ENCODE results near the gene SENP2. TPM values are rescaled to one million over a fixed set of nuclear protein-coding genes. Genes with fewer than 3 reads are reported as not detected.
"Not testable (repeated sequence)": the region's sequence is repeated elsewhere in the genome, so short reads cannot be mapped to it uniquely, and the experiment has no call there.

SENP2 gene
- total RNA-seq, 2 donors from 2014 or later, result 30.6 to 38.6 TPM

DNA sequence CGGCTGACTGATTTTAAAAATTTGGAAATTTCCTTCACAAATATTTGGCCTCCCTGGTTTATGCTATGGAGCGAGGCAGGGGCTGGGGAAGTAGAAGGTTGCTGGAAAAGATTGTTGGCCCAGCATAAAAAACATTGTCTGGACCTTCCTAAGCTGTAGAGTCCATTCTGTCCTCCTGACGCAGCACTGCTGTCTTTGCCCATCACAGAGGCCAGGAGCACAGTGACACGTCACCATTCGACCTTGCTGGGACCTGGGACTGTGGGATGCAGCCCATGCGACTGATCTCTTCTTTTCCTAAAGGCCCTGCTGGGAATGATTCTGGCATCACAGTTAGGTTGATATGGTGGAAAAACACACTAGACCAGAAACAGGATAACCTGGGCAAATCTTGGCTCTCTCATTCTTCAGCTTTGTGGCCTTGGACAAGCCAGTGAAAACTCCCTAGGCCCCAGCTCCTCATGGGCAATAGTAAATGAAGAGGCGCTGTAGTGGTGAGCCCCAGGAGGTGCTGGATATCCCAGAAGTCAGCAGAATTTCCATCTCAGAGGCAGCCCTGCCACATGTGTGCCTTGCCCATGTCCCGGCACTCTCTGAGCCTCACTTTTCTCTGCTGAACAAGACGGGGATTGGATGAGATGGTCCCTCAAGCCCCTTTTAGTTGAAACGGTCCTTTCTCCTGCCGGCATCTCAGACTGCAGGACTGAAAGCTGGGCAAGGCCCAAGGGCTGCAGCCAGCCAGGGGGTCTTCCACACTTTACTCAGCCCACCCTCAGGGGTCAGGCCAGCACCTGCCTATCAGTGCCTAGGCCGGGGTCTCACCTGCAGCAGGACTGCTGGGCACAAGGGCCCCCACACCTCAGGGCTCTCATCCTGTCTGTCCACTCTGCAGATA is 69.6 kb downstream of the SENP2 start:
- Mint-ChIP-seq H3K9me3 (no peaks in the 10 kb centered on the region), H3K27ac (no peak overlapping the region), H3K36me3 (no peaks in the 10 kb centered on the region)
- no peak for ATAC-seq
- no peak for DNase-seq (ENCODE audit: low spot score in 2 of 2)

DNA sequence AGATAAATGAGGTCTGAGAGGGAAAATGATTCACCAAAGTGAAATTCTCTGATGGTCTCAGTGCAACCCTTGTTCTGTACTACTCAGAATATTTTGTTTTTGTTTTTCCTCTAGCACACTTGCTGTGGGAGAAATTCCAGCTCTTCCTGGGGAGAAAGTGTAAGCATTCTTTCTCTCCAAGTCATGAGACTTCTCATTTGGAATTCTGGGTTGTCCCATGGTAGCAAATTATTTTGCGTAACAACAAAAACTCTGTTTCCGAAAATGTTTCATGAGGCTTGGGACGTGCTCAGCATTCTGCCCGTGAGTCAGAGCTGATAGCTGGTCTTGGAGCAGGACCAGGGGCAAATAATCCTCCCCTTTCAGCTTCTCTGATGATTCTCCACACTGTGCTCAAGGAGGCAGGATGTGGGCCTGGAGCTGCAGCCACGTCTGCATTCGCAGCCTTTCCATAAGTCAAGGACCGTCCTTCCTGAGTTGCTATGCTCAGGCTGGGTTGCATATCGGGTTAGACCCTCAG is 70.3 kb downstream of the SENP2 start:
- no peak overlapping the region for H3K27ac Mint-ChIP-seq
- no peaks in the 10 kb centered on the region for H3K9me3 Mint-ChIP-seq
- no peak for ATAC-seq
- DNase-seq (ENCODE audit: low spot score in 2 of 2), result no peak
- H3K36me3 Mint-ChIP-seq, result no peaks in the 10 kb centered on the region

DNA sequence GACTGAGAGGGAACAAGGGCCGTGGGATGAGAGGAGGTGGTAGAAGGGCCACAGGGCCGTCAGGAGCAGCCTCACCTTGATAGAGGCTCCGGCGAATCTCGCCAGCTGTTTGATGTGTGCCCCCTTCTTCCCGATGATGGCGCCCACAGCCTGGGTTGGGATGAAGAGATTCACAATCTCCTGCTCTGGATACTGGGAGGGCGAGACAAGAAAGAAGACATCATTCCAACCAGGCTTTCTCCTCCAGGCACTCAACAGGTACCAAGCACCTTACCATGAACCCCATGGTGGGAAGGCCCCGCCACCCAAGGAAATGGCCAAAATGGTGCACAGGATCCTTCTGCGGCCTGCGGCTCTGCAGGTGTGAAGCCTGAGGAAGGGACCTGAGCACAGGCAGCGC is 71.1 kb downstream of the SENP2 start:
- H3K27ac Mint-ChIP-seq, result no peak overlapping the region
- no peaks in the 10 kb centered on the region for H3K36me3 Mint-ChIP-seq
- DNase-seq (ENCODE audit: low spot score in 2 of 2) (no peak), ATAC-seq (no peak)
- H3K9me3 Mint-ChIP-seq, result no peaks in the 10 kb centered on the region

DNA sequence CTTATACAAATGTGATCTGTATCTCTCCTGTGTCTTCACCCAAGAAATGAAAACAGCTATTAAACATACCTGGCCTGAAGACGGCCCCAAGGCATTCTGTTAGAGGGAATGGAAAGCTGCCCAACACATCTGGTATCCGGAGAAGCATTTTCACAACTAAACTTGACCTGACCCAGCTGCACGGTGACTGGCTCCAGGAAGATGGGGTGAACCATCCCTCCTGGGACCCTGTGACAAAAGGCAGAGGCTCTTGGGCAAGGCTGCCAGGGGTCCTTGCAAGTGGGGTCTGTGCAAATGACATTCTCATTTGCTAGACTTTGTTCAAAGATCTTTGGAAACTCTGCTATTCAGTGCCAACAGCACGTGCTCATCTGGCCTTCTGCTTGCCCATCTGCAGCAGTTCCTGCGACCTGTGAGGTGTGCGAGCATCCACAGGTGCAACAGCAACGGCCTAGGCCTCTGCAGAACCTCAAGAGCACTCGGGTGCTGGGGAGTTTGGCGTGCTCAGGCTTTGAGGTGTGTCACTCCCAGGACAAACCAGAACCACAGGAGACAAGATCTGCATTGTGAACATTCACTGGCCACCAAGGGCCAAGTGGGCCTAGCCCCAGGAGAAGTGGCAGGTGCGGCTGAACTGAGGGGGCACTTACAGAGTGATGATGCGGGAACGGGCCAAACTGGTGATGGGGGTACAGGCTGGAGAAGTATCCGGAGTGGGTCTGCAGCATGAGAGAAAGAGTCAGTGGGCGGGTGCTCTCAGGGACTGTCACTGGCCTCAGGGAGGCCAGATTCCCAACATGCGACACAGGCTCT is 71.8 kb downstream of the SENP2 start:
- H3K36me3 Mint-ChIP-seq, result no peaks in the 10 kb centered on the region

DNA sequence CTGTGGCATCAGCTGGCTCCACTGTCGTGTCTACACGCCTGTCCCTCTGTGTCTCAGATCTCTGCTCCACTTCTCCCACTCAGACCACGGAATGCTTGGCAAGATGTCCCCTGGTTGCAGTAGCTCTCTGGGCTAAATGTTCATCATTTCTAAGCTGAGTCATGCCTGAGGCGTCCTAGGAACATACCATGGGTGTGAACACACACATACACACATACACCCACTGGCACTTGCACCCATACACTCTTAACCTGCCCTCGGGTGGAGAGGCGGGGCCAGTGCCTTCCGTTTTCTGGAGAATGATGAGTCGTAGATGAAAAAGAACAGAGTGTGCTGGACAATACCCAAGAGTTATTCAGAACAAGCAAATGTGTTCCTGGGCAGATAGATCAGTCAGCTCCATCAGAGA is 72.4 kb downstream of the SENP2 start:
- no peaks in the 10 kb centered on the region for H3K9me3 Mint-ChIP-seq
- H3K27ac Mint-ChIP-seq, result no peak overlapping the region
- no peaks in the 10 kb centered on the region for H3K36me3 Mint-ChIP-seq
- DNase-seq (ENCODE audit: low spot score in 2 of 2), result no peak
- ATAC-seq, result no peak

More for the DNA sequence above, 71.8 kb downstream of the SENP2 start:
- DNase-seq (ENCODE audit: low spot score in 2 of 2) (no peak), ATAC-seq (no peak)
- Mint-ChIP-seq H3K27ac (no peak overlapping the region), H3K9me3 (no peaks in the 10 kb centered on the region)

DNA sequence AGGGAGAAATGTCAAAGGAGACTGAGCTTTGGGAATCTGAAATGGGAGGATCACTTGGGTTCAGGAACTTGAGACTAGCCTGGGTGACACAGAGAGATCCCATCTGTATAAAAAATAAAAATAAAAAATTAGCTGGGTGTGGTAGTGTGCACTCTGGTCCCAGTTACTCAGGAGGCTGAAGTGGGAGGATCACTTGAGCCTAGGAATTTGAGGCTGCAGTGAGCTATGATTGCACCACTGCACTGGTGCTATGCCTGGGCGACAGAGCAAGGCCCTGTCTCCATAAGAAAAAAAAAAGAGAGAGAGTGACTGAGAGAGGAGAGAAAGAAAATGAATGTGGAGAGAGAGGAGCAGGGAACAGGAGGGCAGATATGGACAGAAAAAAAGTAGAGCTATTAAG is 72.8 kb downstream of the SENP2 start:
- no peak for DNase-seq (ENCODE audit: low spot score in 2 of 2)
- H3K27ac Mint-ChIP-seq, result no peak overlapping the region
- no peaks in the 10 kb centered on the region for H3K36me3 Mint-ChIP-seq
- H3K9me3 Mint-ChIP-seq, result no peaks in the 10 kb centered on the region
- ATAC-seq, result no peak

DNA sequence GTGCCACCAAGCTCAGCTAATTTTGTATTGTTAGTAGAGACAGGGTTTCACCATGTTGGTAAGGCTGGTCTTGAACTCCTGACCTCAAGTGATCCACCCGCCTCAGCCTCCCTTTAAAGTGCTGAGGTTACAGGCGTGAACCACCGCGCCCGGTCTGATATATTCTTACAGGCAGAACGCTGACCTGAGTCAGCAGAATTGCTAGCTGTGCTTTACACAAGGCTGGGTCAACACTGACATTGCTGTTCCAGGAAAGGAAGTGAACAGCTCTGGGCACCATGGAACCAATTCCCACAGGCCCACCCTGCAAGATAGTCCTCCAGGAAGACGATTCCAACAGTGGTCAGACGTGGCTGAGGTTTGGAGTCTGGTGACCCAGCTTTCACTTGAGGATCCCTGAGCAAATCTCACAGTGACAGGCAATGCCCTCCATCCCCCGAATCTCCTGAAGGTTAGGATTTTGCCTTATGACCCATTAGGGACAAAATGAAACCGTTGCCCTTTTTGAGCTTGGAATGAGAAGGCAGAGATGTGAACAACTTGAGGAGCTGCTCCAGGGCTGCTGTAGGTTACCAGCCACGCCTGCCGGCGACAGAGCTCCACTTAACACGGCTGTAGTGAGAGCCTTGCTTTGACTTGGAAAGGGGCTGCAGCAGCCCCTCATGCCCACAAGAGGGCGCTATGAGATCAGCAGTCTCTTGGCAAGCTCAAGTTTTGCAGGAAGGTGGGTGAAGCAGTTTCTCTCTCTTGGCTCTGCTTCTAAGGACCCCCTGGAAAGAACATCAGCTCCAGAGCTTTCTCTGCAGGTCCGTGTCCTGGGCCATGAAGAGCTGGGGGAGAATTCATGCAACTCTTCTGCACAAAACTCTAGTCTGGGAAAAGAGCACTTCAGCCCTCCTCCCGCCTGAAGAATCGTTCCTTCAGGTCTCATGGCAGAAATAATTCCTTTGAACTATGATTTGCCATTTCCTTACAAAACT is 74.1 kb downstream of the SENP2 start:
- DNase-seq (ENCODE audit: low spot score in 2 of 2), result peak in 1 of 2 donors; percentile 76
- Mint-ChIP-seq H3K9me3 (no peaks in the 10 kb centered on the region), H3K27ac (no peak overlapping the region), H3K36me3 (no peaks in the 10 kb centered on the region)
- ATAC-seq, result peak; percentile 73 to 87

DNA sequence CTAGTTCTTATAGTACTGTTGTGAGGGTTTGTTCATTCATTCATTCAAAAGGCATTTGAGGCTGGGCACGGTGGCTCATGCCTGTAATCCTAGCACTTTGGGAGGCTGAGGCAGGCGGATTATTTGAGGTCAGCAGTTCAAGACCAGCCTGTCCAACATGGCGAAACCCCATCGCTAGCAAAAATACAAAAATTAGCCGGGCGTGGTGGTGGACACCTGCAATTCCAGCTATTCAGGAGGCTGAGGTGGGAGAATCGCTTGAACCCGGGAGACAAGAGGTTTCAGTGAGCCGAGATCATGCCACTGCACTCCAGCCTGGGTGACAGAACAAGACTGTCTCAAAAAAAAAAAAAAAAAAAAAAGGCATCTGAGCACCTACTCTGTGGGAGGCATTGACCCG is 75.2 kb downstream of the SENP2 start:
- not testable (repeated sequence) for ATAC-seq; H3K9me3 Mint-ChIP-seq; H3K36me3 Mint-ChIP-seq; H3K27ac Mint-ChIP-seq; DNase-seq (ENCODE audit: low spot score in 2 of 2)

DNA sequence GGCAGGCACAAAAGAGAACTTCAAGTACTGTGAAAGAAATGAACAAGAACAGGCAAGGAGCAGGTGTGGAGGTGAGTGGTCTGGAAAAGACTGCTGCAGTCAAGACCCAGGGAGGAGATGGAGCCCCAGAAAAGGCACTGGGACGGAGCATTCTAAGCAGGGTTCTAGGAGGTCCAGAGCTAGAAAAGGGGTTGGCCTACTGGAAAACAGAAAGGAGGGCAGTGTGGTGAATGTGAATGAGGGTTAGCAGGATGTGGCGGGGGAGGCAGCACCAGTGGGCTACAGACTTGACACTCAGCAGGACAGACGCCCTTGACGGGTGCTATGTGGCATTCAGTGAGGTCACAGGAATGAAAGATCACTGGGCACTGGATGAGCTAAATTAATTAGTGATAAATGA is 75.7 kb downstream of the SENP2 start:
- Mint-ChIP-seq H3K27ac (no peak overlapping the region), H3K9me3 (no peaks in the 10 kb centered on the region), H3K36me3 (no peaks in the 10 kb centered on the region)
- DNase-seq (ENCODE audit: low spot score in 2 of 2), result no peak
- ATAC-seq, result no peak

DNA sequence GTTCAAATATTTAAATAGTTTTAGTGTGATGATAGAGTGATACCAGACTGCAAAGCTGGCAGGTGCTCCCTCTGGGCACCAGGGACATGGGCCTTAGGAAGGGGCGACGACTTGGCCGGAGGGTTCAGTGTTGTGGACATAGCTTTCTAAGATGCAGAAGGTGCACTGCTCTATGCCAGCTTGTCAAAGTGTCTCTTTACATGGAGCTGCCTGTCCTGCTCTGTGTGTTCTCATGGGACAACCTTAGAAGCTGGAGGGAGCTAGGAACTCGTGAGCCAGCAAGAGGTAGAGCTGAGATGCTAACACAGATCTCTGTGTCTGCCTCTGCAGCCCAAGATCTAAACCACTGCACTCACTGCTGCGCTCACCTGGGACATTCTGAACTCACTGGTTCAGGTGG is 77.8 kb downstream of the SENP2 start:
- H3K36me3 Mint-ChIP-seq, result no peaks in the 10 kb centered on the region
- no peaks in the 10 kb centered on the region for H3K9me3 Mint-ChIP-seq
- ATAC-seq (no peak), DNase-seq (ENCODE audit: low spot score in 2 of 2) (no peak)
- H3K27ac Mint-ChIP-seq, result no peak overlapping the region

DNA sequence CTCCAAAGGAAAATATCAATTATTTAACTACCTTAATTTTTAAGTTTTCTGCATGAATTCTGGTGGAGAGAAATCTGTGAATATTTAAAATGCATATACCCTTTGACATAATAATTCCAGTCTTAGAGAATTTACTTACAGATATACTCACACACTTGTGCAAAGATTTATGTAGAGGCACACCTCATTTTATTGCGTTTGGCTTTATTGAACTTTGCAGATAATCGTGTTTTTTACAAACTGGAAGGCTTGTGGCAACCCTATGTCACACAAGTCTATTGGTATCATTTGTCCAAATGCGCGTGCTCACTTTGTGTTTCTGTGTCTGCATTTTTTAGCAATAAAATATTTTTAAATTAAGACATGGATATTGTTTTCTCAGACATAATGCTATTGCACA is 81.5 kb downstream of the SENP2 start:
- ATAC-seq, result no peak
- Mint-ChIP-seq H3K27ac (no peak overlapping the region), H3K36me3 (no peaks in the 10 kb centered on the region), H3K9me3 (no peaks in the 10 kb centered on the region)
- DNase-seq (ENCODE audit: low spot score in 2 of 2), result no peak

DNA sequence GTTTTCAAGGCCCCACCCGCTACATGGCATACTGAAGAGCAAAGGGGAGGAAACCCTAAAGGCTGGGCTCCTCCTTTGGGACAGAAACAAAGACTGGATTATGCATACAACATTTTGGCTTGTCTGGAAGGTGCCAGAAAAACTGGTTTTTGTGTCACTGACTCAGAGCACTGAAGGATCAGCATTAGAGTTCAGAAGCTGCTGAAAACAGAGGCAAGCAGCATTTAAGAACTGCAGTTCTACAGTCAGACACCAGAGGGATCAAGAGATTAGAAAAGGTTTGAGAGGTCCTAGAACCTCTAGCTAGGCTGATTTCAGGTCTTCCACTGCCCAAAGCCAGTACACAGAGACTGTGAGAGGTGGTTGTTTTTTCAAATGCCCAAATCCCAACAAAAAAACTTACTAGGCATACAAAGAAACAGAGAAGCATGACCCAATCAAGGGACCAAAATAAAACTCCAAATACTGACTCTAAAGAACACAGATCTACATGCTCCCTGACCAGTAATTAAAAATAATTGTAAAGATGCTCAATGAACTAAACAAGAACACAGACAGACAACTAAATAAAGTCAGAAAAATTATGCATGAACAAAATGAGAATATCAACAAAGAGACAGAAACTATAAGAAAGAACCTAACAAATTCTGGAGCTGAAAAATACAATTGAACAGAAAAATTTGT is 91.2 kb downstream of the SENP2 start:
- ATAC-seq (no peak), DNase-seq (ENCODE audit: low spot score in 2 of 2) (peak in 1 of 2 donors; percentile 14)
- H3K27ac Mint-ChIP-seq, result no peak overlapping the region
- H3K36me3 Mint-ChIP-seq, result peaks cover 0 to 13% of the 10 kb centered on the region in 2 donors
- H3K9me3 Mint-ChIP-seq, result peaks cover 5 to 16% of the 10 kb centered on the region in 2 donors

DNA sequence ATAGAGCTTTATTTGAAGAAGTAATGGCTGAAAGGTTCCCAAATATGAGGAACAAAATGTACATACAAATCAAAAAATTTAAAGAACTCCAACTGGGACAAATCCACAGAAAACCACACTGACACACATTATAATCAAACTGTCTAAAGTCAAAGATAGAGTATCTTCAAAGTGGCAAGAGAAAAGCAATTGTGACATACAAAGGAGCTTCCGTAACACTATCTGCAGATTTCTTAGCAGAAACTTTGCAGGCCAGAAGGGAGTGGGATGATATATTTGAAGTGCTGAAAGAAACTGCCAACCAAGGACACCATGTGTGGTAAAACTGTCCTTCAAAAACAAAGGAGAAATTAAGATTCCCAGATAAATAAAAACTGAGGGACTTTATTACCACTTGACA is 91.9 kb downstream of the SENP2 start:
- Mint-ChIP-seq H3K36me3 (peaks cover 0 to 13% of the 10 kb centered on the region in 2 donors), H3K9me3 (peaks cover 5 to 16% of the 10 kb centered on the region in 2 donors)

DNA sequence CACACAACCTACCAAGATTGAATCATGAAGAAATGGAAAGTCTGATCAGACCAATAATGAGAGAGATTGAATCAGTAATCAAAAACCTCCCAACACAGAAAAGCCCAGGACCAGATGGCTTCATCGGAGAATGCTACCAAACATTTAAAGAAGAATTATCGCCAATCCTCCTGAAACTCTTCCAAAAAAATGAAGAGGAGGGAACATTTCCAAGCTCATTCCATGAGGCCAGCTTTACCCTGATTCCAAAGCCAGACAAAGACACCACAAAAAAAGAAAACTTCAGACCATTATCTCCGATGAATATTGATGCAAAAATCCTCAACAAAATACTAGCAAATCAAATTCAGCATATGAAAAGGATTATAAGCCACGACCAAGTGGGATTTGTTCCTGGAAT is 94.1 kb downstream of the SENP2 start:
- no peak for DNase-seq (ENCODE audit: low spot score in 2 of 2)
- no peak for ATAC-seq
- peaks cover 5 to 16% of the 10 kb centered on the region in 2 donors for H3K9me3 Mint-ChIP-seq
- H3K36me3 Mint-ChIP-seq, result peaks cover 0 to 13% of the 10 kb centered on the region in 2 donors
- H3K27ac Mint-ChIP-seq, result no peak overlapping the region

More for the DNA sequence above, 91.9 kb downstream of the SENP2 start:
- no peak for DNase-seq (ENCODE audit: low spot score in 2 of 2)
- ATAC-seq, result no peak
- H3K27ac Mint-ChIP-seq, result no peak overlapping the region
